SH-SY5Y (cell line): ENCODE measurements around the gene LYPD6B.

Experiments
- GATA2 ChIP-seq: IDR thresholded peaks from 2 replicates; pipeline ENCODE4 v1.6.1; 2011; ENCODE audit warnings: mild to moderate bottlenecking, low read depth, low read length
- GATA3 ChIP-seq: IDR thresholded peaks from 2 replicates; pipeline ENCODE4 v1.6.1; 2011; ENCODE audit warnings: low read depth, mild to moderate bottlenecking, low read length, moderate library complexity

GRCh38 chr2:149059822-149060221 lies 21.3 kb downstream of the LYPD6B start:
- TF ChIP-seq GATA2 (no peak), GATA3 (no peak)
